Measurements from ENCODE around the gene IGFBP3. TPM values are rescaled to one million over a fixed set of nuclear protein-coding genes. Genes with fewer than 3 reads are reported as not detected.

Gene IGFBP3
- total RNA-seq, 1 experiment from 2014 or later = 4.1 TPM

GRCh38 chr7:45898222-45898621 lies 22.9 kb downstream of the IGFBP3 start:
- no peaks in the 10 kb centered on the region for H3K36me3 ChIP-seq (ENCODE audit: control insufficient read depth in 1 of 2, insufficient read depth in 2 of 2, low read length in 2 of 2)
- ChIA-PET CTCF (interaction anchor here (1.8 kb wide), 1 partner anchor 1203 kb away, joined by 3 read pairs; no protein-coding TSS in a partner anchor), POLR2A (no interaction called here), RAD21 (ENCODE audit: low non-redundant PET in 1 of 2, low total read pairs in 2 of 2, uncharacterized antibody in 2 of 2, unreplicated experiment in 2 of 2) (no interaction called here)
- TF ChIP-seq SP1 (IDR thresholded peaks at IDR 0.05; ENCODE audit: low read depth) (no peak), RAD21 (IDR thresholded peaks at IDR 0.05; ENCODE audit: low read depth) (no peak), ELF1 (IDR thresholded peaks at IDR 0.05; ENCODE audit: borderline replicate concordance, low read depth) (no peak), EZH2phosphoT487 (IDR thresholded peaks at IDR 0.05; ENCODE audit: borderline replicate concordance) (no peak), REST (IDR thresholded peaks at IDR 0.05; ENCODE audit: low read depth) (no peak)
- no peak overlapping the region for H3K4me2 ChIP-seq (ENCODE audit: low read length)
- ATAC-seq = no peak
- H4K20me1 ChIP-seq (ENCODE audit: insufficient read depth) = no peaks in the 10 kb centered on the region
- no peak for DNase-seq (ENCODE audit: low read depth, low spot score)
- BruUV-seq (replicated peaks) = no TSS peak
- H2AFZ ChIP-seq (ENCODE audit: low read depth, low read length, poor library complexity, severe bottlenecking) = no peak overlapping the region
- no peaks in the 10 kb centered on the region for H3K79me2 ChIP-seq (ENCODE audit: insufficient read depth, low read length)
- H3K4me3 ChIP-seq (replicated peaks in 1 of 2; ENCODE audit: low read depth in 1 of 2, low read length in 2 of 2) = no peak overlapping the region
- H3K27ac ChIP-seq (ENCODE audit: low read depth, low read length) = no peak overlapping the region
- no peaks in the 10 kb centered on the region for H3K27me3 ChIP-seq (ENCODE audit: insufficient read depth, low read length)
- intact Hi-C loops (cut with micrococcal nuclease) = loop anchor here (10.0 kb wide), 1 partner anchor 1277 kb away; no protein-coding TSS in a partner anchor
- no peaks in the 10 kb centered on the region for H3K9me3 ChIP-seq (ENCODE audit: control insufficient read depth in 1 of 2, insufficient read depth in 1 of 2, low read depth in 1 of 2, low read length in 2 of 2)
- no peak overlapping the region for H3K9ac ChIP-seq (ENCODE audit: low read length)
- no peaks in the 10 kb centered on the region for H3K4me1 ChIP-seq (ENCODE audit: control insufficient read depth in 1 of 2, insufficient read depth in 2 of 2, low read length in 2 of 2)
- no peaks in the 10 kb centered on the region for H3K9me2 ChIP-seq (ENCODE audit: insufficient read depth)

DNA sequence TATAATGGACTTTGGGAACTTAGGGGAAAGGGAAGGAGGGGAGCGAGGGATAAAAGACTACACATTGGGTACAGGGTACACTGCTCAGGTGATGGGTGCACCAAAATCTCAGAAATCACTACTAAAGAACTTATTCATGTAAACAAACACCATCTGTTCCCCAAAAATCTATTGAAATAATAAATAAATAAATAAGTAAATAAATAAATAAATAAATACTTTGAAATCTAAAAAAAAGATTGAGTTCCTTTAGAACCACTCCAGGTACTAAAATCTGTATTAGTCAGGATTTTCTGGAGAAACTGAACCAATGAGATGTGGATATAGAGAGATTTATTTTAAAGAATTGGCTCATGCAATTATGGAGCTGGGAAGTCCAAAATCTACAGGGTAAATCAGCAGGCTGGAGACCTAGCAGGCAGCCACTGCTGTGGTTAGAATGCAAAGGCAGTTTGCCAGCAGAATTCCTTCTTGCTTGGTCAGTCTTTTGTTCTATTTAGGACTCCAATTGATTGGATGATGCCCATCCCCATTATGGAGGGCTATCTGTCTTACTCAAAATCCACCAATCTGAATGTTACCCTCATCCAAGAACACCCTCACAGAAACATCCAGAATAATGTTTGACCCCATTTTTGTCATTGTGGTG lies 23.9 kb downstream of the IGFBP3 start:
- no TSS peak for BruUV-seq (replicated peaks)
- H3K27ac ChIP-seq (ENCODE audit: low read depth, low read length) = no peak overlapping the region
- RAD21 ChIA-PET (ENCODE audit: low non-redundant PET in 1 of 2, low total read pairs in 2 of 2, uncharacterized antibody in 2 of 2, unreplicated experiment in 2 of 2) = no interaction called here
- H3K4me2 ChIP-seq (ENCODE audit: low read length) = no peak overlapping the region
- no peaks in the 10 kb centered on the region for H3K27me3 ChIP-seq (ENCODE audit: insufficient read depth, low read length)
- ATAC-seq (no peak), DNase-seq (ENCODE audit: low read depth, low spot score) (no peak)
- CTCF ChIA-PET = no interaction called here
- POLR2A ChIA-PET = no interaction called here
- no peaks in the 10 kb centered on the region for H3K36me3 ChIP-seq (ENCODE audit: control insufficient read depth in 1 of 2, insufficient read depth in 2 of 2, low read length in 2 of 2)
- H4K20me1 ChIP-seq (ENCODE audit: insufficient read depth) = no peaks in the 10 kb centered on the region
- H3K9ac ChIP-seq (ENCODE audit: low read length) = no peak overlapping the region
- no peak overlapping the region for H3K4me3 ChIP-seq (replicated peaks in 1 of 2; ENCODE audit: low read depth in 1 of 2, low read length in 2 of 2)
- intact Hi-C loops (cut with micrococcal nuclease) = loop anchor here (10.0 kb wide), 1 partner anchor 1278 kb away; no protein-coding TSS in a partner anchor
- H3K79me2 ChIP-seq (ENCODE audit: insufficient read depth, low read length) = no peaks in the 10 kb centered on the region
- H3K9me3 ChIP-seq (ENCODE audit: control insufficient read depth in 1 of 2, insufficient read depth in 1 of 2, low read depth in 1 of 2, low read length in 2 of 2) = no peaks in the 10 kb centered on the region
- H3K4me1 ChIP-seq (ENCODE audit: control insufficient read depth in 1 of 2, insufficient read depth in 2 of 2, low read length in 2 of 2) = no peaks in the 10 kb centered on the region
- H2AFZ ChIP-seq (ENCODE audit: low read depth, low read length, poor library complexity, severe bottlenecking) = no peak overlapping the region
- no peaks in the 10 kb centered on the region for H3K9me2 ChIP-seq (ENCODE audit: insufficient read depth)
- TF ChIP-seq, protein P1, sequence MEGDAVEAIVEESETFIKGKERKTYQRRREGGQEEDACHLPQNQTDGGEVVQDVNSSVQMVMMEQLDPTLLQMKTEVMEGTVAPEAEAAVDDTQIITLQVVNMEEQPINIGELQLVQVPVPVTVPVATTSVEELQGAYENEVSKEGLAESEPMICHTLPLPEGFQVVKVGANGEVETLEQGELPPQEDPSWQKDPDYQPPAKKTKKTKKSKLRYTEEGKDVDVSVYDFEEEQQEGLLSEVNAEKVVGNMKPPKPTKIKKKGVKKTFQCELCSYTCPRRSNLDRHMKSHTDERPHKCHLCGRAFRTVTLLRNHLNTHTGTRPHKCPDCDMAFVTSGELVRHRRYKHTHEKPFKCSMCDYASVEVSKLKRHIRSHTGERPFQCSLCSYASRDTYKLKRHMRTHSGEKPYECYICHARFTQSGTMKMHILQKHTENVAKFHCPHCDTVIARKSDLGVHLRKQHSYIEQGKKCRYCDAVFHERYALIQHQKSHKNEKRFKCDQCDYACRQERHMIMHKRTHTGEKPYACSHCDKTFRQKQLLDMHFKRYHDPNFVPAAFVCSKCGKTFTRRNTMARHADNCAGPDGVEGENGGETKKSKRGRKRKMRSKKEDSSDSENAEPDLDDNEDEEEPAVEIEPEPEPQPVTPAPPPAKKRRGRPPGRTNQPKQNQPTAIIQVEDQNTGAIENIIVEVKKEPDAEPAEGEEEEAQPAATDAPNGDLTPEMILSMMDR (IDR thresholded peaks at IDR 0.05 in 2 of 3, conservative IDR thresholded peaks at IDR 0.05 in 1 of 3; ENCODE audit: borderline replicate concordance in 1 of 3, insufficient read depth in 1 of 3, low read depth in 2 of 3, low read length in 2 of 3) = no peak
- TF ChIP-seq EZH2 (IDR thresholded peaks at IDR 0.05) = no peak
- no peak for TF ChIP-seq SP1 (IDR thresholded peaks at IDR 0.05; ENCODE audit: low read depth)
- no peak for TF ChIP-seq ZNF274 (IDR thresholded peaks at IDR 0.05; ENCODE audit: low read depth, low read length)
- TF ChIP-seq SIN3A (IDR thresholded peaks at IDR 0.05; ENCODE audit: low read depth) = no peak
- no peak for TF ChIP-seq REST (IDR thresholded peaks at IDR 0.05; ENCODE audit: low read depth)
- TF ChIP-seq SRF (IDR thresholded peaks at IDR 0.05; ENCODE audit: low read depth) = no peak

Measured in HCT116 (cell line).